BLaER1 treated with 17β-estradiol and CSF1 and Interleukin-3, amounts not matched to agents 10 nM and 100 nM (cell line): ENCODE results near the gene RER1.
A peak's percentile ranks its signal among the peaks of the same experiment; 100 is the strongest.

Experiments
- H3K27ac ChIP-seq, 11 experiments: shearing (Covaris generic); formaldehyde crosslinking; 2 replicates each; pipeline ENCODE4 v1.8.1; 2022
- H3K27me3 ChIP-seq, 11 experiments: shearing (Covaris generic); formaldehyde crosslinking; 2 replicates each; pipeline ENCODE4 v1.8.1; 2022
- H3K36me3 ChIP-seq, 11 experiments: shearing (Covaris generic); formaldehyde crosslinking; 2 replicates each; pipeline ENCODE4 v1.8.1; 2022
- H3K4me1 ChIP-seq, 10 experiments: shearing (Covaris generic); formaldehyde crosslinking; 2 replicates each; pipeline ENCODE4 v1.8.1; 2022
- H3K4me2 ChIP-seq, 11 experiments: shearing (Covaris generic); formaldehyde crosslinking; 2 replicates each; pipeline ENCODE4 v1.8.1; 2022
- H3K4me3 ChIP-seq, 10 experiments: shearing (Covaris generic); formaldehyde crosslinking; 2 replicates each; pipeline ENCODE4 v1.8.1; 2022
- H3K9ac ChIP-seq, 11 experiments: shearing (Covaris generic); formaldehyde crosslinking; 2 replicates each; pipeline ENCODE4 v1.8.1; 2022
- H3K9me3 ChIP-seq, 11 experiments: shearing (Covaris generic); formaldehyde crosslinking; replicated peaks in 1 of 11; 2 replicates each; pipeline ENCODE4 v1.8.1; 2022
- H4K20me1 ChIP-seq, 11 experiments: shearing (Covaris generic); formaldehyde crosslinking; 2 replicates each; pipeline ENCODE4 v1.8.1; 2022
- Cebpa-rat ChIP-seq, 11 experiments: shearing (Covaris generic); IDR thresholded peaks; 2 replicates each; pipeline ENCODE4 v1.8.1; 2022

Gene RER1

DNA sequence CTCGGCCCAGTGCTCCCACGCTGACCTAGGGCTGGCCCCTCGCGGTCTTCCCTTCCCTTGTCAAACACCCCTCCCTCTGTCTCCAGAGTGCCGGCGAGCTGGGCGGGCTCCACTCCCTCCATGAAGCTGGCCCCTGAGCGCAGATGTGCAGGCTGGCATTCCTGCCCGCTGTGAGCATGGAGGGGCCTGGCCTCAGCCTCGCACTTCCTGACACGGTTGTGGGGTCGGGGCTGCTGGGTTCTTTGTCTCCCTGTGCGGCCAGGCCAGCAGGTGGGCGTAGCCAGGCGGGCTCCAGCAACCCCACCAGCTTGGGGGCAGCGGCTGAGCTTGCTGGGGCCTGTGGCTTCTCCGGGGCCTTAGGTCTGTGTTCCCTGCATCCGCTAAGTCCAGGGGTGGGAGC lies 34.9 kb downstream of the RER1 start:
- no peak for TF ChIP-seq Cebpa-rat (IDR thresholded peaks at IDR 0.05)
- peak overlapping the region in 2 of 11 experiments; percentile 23 to 31; a peak in 1 of 22 replicates for H3K9ac ChIP-seq
- H3K27ac ChIP-seq: peak overlapping the region in 7 of 11 experiments; percentile 2 to 92 (median 47); a peak in 7 of 22 replicates
- no peak overlapping the region for H3K4me3 ChIP-seq
- H3K4me2 ChIP-seq: peak overlapping the region in 3 of 11 experiments; percentile 11 to 81 (median 20); a peak in 3 of 22 replicates
- no peaks in the 10 kb centered on the region for H3K36me3 ChIP-seq
- H3K4me1 ChIP-seq: peaks cover 0 to 79% (median 53%) of the 10 kb centered on the region in 10 experiments; a peak in 17 of 20 replicates
- peaks cover 0 to 5% (median 0%) of the 10 kb centered on the region in 11 experiments; a peak in 2 of 22 replicates for H4K20me1 ChIP-seq
- peaks cover 0 to 23% (median 9%) of the 10 kb centered on the region in 11 experiments; a peak in 12 of 22 replicates for H3K9me3 ChIP-seq
- peaks cover 0 to 5% (median 0%) of the 10 kb centered on the region in 11 experiments; a peak in 1 of 22 replicates for H3K27me3 ChIP-seq

- TF ChIP-seq Cebpa-rat (IDR thresholded peaks at IDR 0.05): no peak
- H3K4me1 ChIP-seq: peaks cover 0 to 84% (median 59%) of the 10 kb centered on the region in 10 experiments; a peak in 17 of 20 replicates
- peaks cover 0 to 23% (median 9%) of the 10 kb centered on the region in 11 experiments; a peak in 12 of 22 replicates for H3K9me3 ChIP-seq
- peak overlapping the region in 2 of 11 experiments; percentile 20 to 81; a peak in 2 of 22 replicates for H3K4me2 ChIP-seq
- no peaks in the 10 kb centered on the region for H3K36me3 ChIP-seq
- no peak overlapping the region for H3K4me3 ChIP-seq
- H3K27ac ChIP-seq: peak overlapping the region in 7 of 11 experiments; percentile 22 to 92 (median 47); a peak in 9 of 22 replicates
- peak overlapping the region in 3 of 11 experiments; percentile 23 to 31 (median 29); a peak in 1 of 22 replicates for H3K9ac ChIP-seq
- H4K20me1 ChIP-seq: peaks cover 0 to 5% (median 0%) of the 10 kb centered on the region in 11 experiments; a peak in 5 of 22 replicates
- H3K27me3 ChIP-seq: peaks cover 0 to 5% (median 0%) of the 10 kb centered on the region in 11 experiments; a peak in 2 of 22 replicates
Observed at GRCh38 chr1:2427051-2427450, 35.4 kb downstream of the RER1 start.

- peaks cover 0 to 93% (median 68%) of the 10 kb centered on the region in 10 experiments; a peak in 17 of 20 replicates for H3K4me1 ChIP-seq
- peak overlapping the region in 8 of 11 experiments; percentile 80 to 95 (median 82); a peak in 15 of 22 replicates for H3K4me2 ChIP-seq
- H4K20me1 ChIP-seq: peaks cover 0 to 8% (median 0%) of the 10 kb centered on the region in 11 experiments; a peak in 6 of 22 replicates
- H3K27ac ChIP-seq: peak overlapping the region in 7 of 11 experiments; percentile 81 to 94 (median 88); a peak in 14 of 22 replicates
- TF ChIP-seq Cebpa-rat (IDR thresholded peaks at IDR 0.05): no peak
- H3K9me3 ChIP-seq: peaks cover 0 to 15% (median 7%) of the 10 kb centered on the region in 11 experiments; a peak in 12 of 22 replicates
- no peak overlapping the region for H3K4me3 ChIP-seq
- no peaks in the 10 kb centered on the region for H3K36me3 ChIP-seq
- peaks cover 0 to 9% (median 3%) of the 10 kb centered on the region in 11 experiments; a peak in 11 of 22 replicates for H3K27me3 ChIP-seq
- peak overlapping the region in 6 of 11 experiments; percentile 67 to 81 (median 76); a peak in 5 of 22 replicates for H3K9ac ChIP-seq
Observed at GRCh38 chr1:2427976-2428375, 36.3 kb downstream of the RER1 start.

GRCh38 chr1:2428490-2428889 lies 36.8 kb downstream of the RER1 start:
- H3K4me3 ChIP-seq: no peak overlapping the region
- peaks cover 0 to 10% (median 2%) of the 10 kb centered on the region in 11 experiments; a peak in 9 of 22 replicates for H3K9me3 ChIP-seq
- peaks cover 2 to 14% (median 8%) of the 10 kb centered on the region in 11 experiments; a peak in 15 of 22 replicates for H3K27me3 ChIP-seq
- peak overlapping the region in 9 of 11 experiments; percentile 60 to 95 (median 82); a peak in 16 of 22 replicates for H3K4me2 ChIP-seq
- no peaks in the 10 kb centered on the region for H3K36me3 ChIP-seq
- H3K4me1 ChIP-seq: peaks cover 0 to 94% (median 70%) of the 10 kb centered on the region in 10 experiments; a peak in 17 of 20 replicates
- H3K9ac ChIP-seq: peak overlapping the region in 8 of 11 experiments; percentile 41 to 81 (median 72); a peak in 10 of 22 replicates
- peak overlapping the region in 8 of 11 experiments; percentile 63 to 94 (median 88); a peak in 17 of 22 replicates for H3K27ac ChIP-seq
- no peak for TF ChIP-seq Cebpa-rat (IDR thresholded peaks at IDR 0.05)
- H4K20me1 ChIP-seq: peaks cover 0 to 13% (median 0%) of the 10 kb centered on the region in 11 experiments; a peak in 6 of 22 replicates

DNA sequence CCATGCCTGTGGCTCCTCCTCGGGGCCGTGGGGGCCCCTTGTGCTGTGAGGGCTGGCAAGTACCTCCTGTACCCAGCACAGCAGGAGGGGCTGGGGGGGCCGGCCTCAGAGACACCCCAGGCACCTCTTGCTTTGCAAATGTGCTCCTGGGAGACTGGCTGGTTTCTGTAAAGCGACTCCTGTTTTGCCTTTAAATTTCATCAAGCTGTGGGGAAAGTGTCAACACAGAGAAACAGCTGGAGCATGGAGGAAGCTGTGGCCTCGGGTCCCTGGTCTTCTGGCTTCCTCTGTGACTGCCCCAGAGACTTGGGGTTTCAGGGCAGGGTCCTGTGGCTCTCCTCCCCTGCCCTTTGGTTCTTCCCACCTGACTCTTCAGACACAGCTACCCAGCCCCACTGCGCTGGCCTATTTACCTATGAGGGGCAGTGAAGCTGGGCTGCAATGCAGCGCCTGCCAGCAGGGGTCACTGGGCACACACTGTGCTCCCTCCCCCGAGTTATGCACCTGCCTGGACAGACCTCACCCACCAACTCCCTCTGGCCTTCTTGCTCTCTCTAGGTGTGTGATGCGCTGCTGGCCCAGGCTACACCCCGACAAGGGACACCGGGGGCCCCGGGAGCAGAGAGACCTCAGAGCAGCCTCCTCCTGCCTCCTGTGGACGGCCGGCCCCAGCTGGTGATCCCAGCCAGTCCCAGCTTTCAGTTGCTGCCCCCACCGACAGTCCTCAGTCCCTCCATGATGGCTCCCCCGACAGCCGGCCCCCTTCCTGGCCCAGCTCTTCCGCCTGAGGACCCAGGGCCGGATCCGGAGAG lies 38.3 kb downstream of the RER1 start:
- peak in 7 of 11 experiments; percentile 48 to 93 (median 75); a peak in 12 of 22 replicates for TF ChIP-seq Cebpa-rat (IDR thresholded peaks at IDR 0.05)
- Histone ChIP-seq H4K20me1 (peaks cover 0 to 28% (median 0%) of the 10 kb centered on the region in 11 experiments; a peak in 7 of 22 replicates), H3K4me2 (peak overlapping the region in 10 of 11 experiments; percentile 32 to 95 (median 82); a peak in 19 of 22 replicates), H3K9me3 (peaks cover 0 to 8% (median 0%) of the 10 kb centered on the region in 11 experiments; a peak in 3 of 22 replicates), H3K27ac (peak overlapping the region in 9 of 11 experiments; percentile 29 to 94 (median 87); a peak in 17 of 22 replicates), H3K36me3 (no peaks in the 10 kb centered on the region), H3K9ac (peak overlapping the region in 8 of 11 experiments; percentile 41 to 81 (median 72); a peak in 17 of 22 replicates), H3K27me3 (peaks cover 10 to 27% (median 22%) of the 10 kb centered on the region in 11 experiments; a peak in 18 of 22 replicates), H3K4me1 (peaks cover 0 to 93% (median 71%) of the 10 kb centered on the region in 10 experiments; a peak in 17 of 20 replicates), H3K4me3 (peak overlapping the region in 4 of 10 experiments; percentile 4 to 36 (median 20); a peak in 4 of 20 replicates)

GRCh38 chr1:2430592-2430973 lies 38.9 kb downstream of the RER1 start:
- Histone ChIP-seq H3K4me3 (no peak overlapping the region), H3K4me2 (peak overlapping the region in 9 of 11 experiments; percentile 60 to 95 (median 82); a peak in 18 of 22 replicates), H3K36me3 (no peaks in the 10 kb centered on the region), H3K27me3 (peaks cover 14 to 33% (median 23%) of the 10 kb centered on the region in 11 experiments; a peak in 18 of 22 replicates), H3K4me1 (peaks cover 0 to 94% (median 76%) of the 10 kb centered on the region in 10 experiments; a peak in 17 of 20 replicates), H3K27ac (peak overlapping the region in 8 of 11 experiments; percentile 44 to 94 (median 84); a peak in 15 of 22 replicates), H3K9ac (peak overlapping the region in 5 of 11 experiments; percentile 25 to 58 (median 49); a peak in 5 of 22 replicates), H4K20me1 (peaks cover 0 to 31% (median 0%) of the 10 kb centered on the region in 11 experiments; a peak in 7 of 22 replicates), H3K9me3 (peaks cover 0 to 8% (median 0%) of the 10 kb centered on the region in 11 experiments; a peak in 3 of 22 replicates)
- no peak for TF ChIP-seq Cebpa-rat (IDR thresholded peaks at IDR 0.05)

GRCh38 chr1:2431103-2431502 lies 39.5 kb downstream of the RER1 start:
- H3K4me2 ChIP-seq: peak overlapping the region in 9 of 11 experiments; percentile 60 to 95 (median 82); a peak in 18 of 22 replicates
- peak overlapping the region in 7 of 11 experiments; percentile 57 to 94 (median 87); a peak in 13 of 22 replicates for H3K27ac ChIP-seq
- H3K27me3 ChIP-seq: peaks cover 15 to 34% (median 23%) of the 10 kb centered on the region in 11 experiments; a peak in 18 of 22 replicates
- H3K4me1 ChIP-seq: peaks cover 0 to 93% (median 78%) of the 10 kb centered on the region in 10 experiments; a peak in 17 of 20 replicates
- no peak for TF ChIP-seq Cebpa-rat (IDR thresholded peaks at IDR 0.05)
- H3K36me3 ChIP-seq: no peaks in the 10 kb centered on the region
- H3K9me3 ChIP-seq: peaks cover 0 to 8% (median 0%) of the 10 kb centered on the region in 11 experiments; a peak in 3 of 22 replicates
- H3K9ac ChIP-seq: peak overlapping the region in 4 of 11 experiments; percentile 25 to 58 (median 46); a peak in 2 of 22 replicates
- no peak overlapping the region for H3K4me3 ChIP-seq
- peaks cover 0 to 31% (median 0%) of the 10 kb centered on the region in 11 experiments; a peak in 7 of 22 replicates for H4K20me1 ChIP-seq
